GM23248 (cell line): Measurements from ENCODE around the gene EMP1. TPM values are rescaled to one million over a fixed set of nuclear protein-coding genes. Genes with fewer than 3 reads are reported as not detected.

Experiments
- DNase-seq: peaks from one replicate; pipeline ENCODE4 v3.0.0-alpha.2; 2015
- H2AFZ ChIP-seq: fragments of 200-600 bp; sonication (generic); 2 replicates; pipeline ENCODE4 v1.6.1; 2016; ENCODE audit warnings: antibody characterized with exemption
- H3F3A ChIP-seq: fragments of 200-600 bp; sonication (generic); 2 replicates; pipeline ENCODE4 v1.6.1; 2016; ENCODE audit warnings: mild to moderate bottlenecking, antibody characterized with exemption, mixed run types; ENCODE audit not compliant: insufficient read depth
- H3K27ac ChIP-seq: fragments of 200-600 bp; sonication (generic); 2 replicates; pipeline ENCODE4 v1.5.1; 2016; ENCODE audit warnings: mild to moderate bottlenecking
- H3K27me3 ChIP-seq: fragments of 200-600 bp; sonication (generic); replicated peaks from 2 replicates; pipeline ENCODE4 v1.6.1; 2016; ENCODE audit warnings: mild to moderate bottlenecking; ENCODE audit not compliant: insufficient read depth
- H3K36me3 ChIP-seq: fragments of 200-600 bp; sonication (generic); 2 replicates; pipeline ENCODE4 v1.6.1; 2016; ENCODE audit warnings: low read depth, mild to moderate bottlenecking
- H3K4me1 ChIP-seq: fragments of 200-600 bp; sonication (generic); 2 replicates; pipeline ENCODE4 v1.6.1; 2016; ENCODE audit warnings: mild to moderate bottlenecking; ENCODE audit not compliant: insufficient read depth
- H3K4me2 ChIP-seq: fragments of 200-600 bp; sonication (generic); one replicate; pipeline ENCODE4 v1.6.1; 2016; ENCODE audit warnings: mild to moderate bottlenecking; ENCODE audit not compliant: unreplicated experiment
- H3K4me3 ChIP-seq: fragments of 200-600 bp; sonication (generic); 2 replicates; pipeline ENCODE4 v1.5.1; 2016; ENCODE audit warnings: mild to moderate bottlenecking
- H3K79me2 ChIP-seq: fragments of 200-600 bp; sonication (generic); 2 replicates; pipeline ENCODE4 v1.6.1; 2016; ENCODE audit warnings: mild to moderate bottlenecking; ENCODE audit not compliant: insufficient read depth
- H3K9ac ChIP-seq: fragments of 200-600 bp; sonication (generic); 2 replicates; pipeline ENCODE4 v1.6.1; 2016; ENCODE audit warnings: mild to moderate bottlenecking
- H3K9me2 ChIP-seq: fragments of 200-600 bp; sonication (generic); 2 replicates; pipeline ENCODE4 v1.6.1; 2016; ENCODE audit warnings: mixed run types, mild to moderate bottlenecking, moderate library complexity; ENCODE audit not compliant: insufficient read depth
- H3K9me3 ChIP-seq: fragments of 200-600 bp; sonication (generic); one replicate; pipeline ENCODE4 v1.6.1; 2017; ENCODE audit warnings: low read depth
- H4K20me1 ChIP-seq: fragments of 200-600 bp; sonication (generic); 2 replicates; pipeline ENCODE4 v1.6.0; 2016; ENCODE audit not compliant: insufficient read depth
- EZH2 ChIP-seq: fragments of 200-600 bp; sonication (generic); IDR thresholded peaks from 2 replicates; pipeline ENCODE4 v1.6.1; 2018; ENCODE audit warnings: antibody characterized with exemption, mild to moderate bottlenecking; ENCODE audit not compliant: insufficient read depth, poor library complexity, severe bottlenecking
- EZH2phosphoT487 ChIP-seq: fragments of 200-600 bp; sonication (generic); IDR thresholded peaks from 2 replicates; pipeline ENCODE4 v1.6.1; 2018; ENCODE audit warnings: antibody characterized with exemption, moderate library complexity, mild to moderate bottlenecking, low read depth; ENCODE audit not compliant: insufficient read depth
- WGBS, 2 experiments: methylation state at CpG; one replicate each; pipeline ENCODE4 v1.1.6; 2015 to 2017; ENCODE audit warnings: low lambda C conversion rate in 2 of 2, low coverage in 1 of 2; ENCODE audit errors: missing lambda C conversion rate in 2 of 2; 5-methylcytosine and 5-hydroxymethylcytosine counted together
- in situ Hi-C: fragments of 300-500 bp; cut with MboI; formaldehyde crosslinking; loops from 2 replicates; pipeline ENCODE4 v1.15.0; 2020
- polyA plus RNA-seq: library from polyadenylated mRNA; unstranded; fragments of >200 nt; fragmentation: Nextera tagmentation; extraction: Ambion mirVana; gene quantifications from 2 replicates; pipeline ENCODE4 v1.2.1, GENCODE V29; 2016
- total RNA-seq: library from RNA; depleted of rRNA; stranded (reverse); fragments of >200 nt; shearing (Covaris generic); gene quantifications from 2 replicates; pipeline ENCODE4 v1.2.3, GENCODE V29; 2014

EMP1 gene
- total and polyA plus RNA-seq, 2 experiments from 2014 or later = 518 to 631 TPM

GRCh38 chr12:13164921-13165616, 31.5 kb upstream of the EMP1 start:
- Histone ChIP-seq H2AFZ (0 out of 2 replicates have a peak overlapping the region, but pooled peaks have one; percentile 17), H3F3A (0 out of 2 replicates have a peak, but pooled peaks cover 11% of the 10 kb centered on the region), H3K27me3 (no peaks in the 10 kb centered on the region), H3K9me2 (no peaks in the 10 kb centered on the region), H3K9me3 (no peaks in the 10 kb centered on the region), H3K79me2 (no peaks in the 10 kb centered on the region), H3K27ac (peak overlapping the region; percentile 53), H3K4me1 (peaks cover 23% of the 10 kb centered on the region), H4K20me1 (no peaks in the 10 kb centered on the region), H3K36me3 (no peaks in the 10 kb centered on the region), H3K4me2 (no peak overlapping the region), H3K4me3 (no peak overlapping the region), H3K9ac (0 out of 2 replicates have a peak overlapping the region, but pooled peaks have one; percentile 0)
- no peak for TF ChIP-seq EZH2
- no peak for TF ChIP-seq EZH2phosphoT487
- in situ Hi-C loops = no loop called here
- no peak for DNase-seq
- 75 to 84% methylated on average over 5 of the region's 5 CpGs for WGBS, 2 experiments

GRCh38 chr12:13165617-13166041, 30.9 kb upstream of the EMP1 start:
- peak; percentile 88 for DNase-seq
- in situ Hi-C loops = no loop called here
- Histone ChIP-seq H3K4me2 (peak overlapping the region; percentile 28), H2AFZ (peak overlapping the region; percentile 17; the same call in 1 of the 2 replicates), H3K9me3 (no peaks in the 10 kb centered on the region), H3K4me3 (no peak overlapping the region), H3K27me3 (no peaks in the 10 kb centered on the region), H3K9ac (peak overlapping the region; percentile 0; the same call in 1 of the 2 replicates), H3K9me2 (no peaks in the 10 kb centered on the region), H3K36me3 (no peaks in the 10 kb centered on the region), H3K79me2 (no peaks in the 10 kb centered on the region), H3F3A (peaks cover 13% of the 10 kb centered on the region; the same call in 1 of the 2 replicates), H4K20me1 (no peaks in the 10 kb centered on the region), H3K4me1 (peaks cover 29% of the 10 kb centered on the region), H3K27ac (peak overlapping the region; percentile 53)
- WGBS, 2 experiments = 4 to 11% methylated on average over 3 of the region's 3 CpGs
- no peak for TF ChIP-seq EZH2phosphoT487

- in situ Hi-C loops = no loop called here
- H4K20me1 ChIP-seq = no peaks in the 10 kb centered on the region
- H3K4me1 ChIP-seq = peaks cover 45% of the 10 kb centered on the region
- H3K4me2 ChIP-seq = no peak overlapping the region
- TF ChIP-seq EZH2phosphoT487 = no peak
- no peak for TF ChIP-seq EZH2
- H3K9ac ChIP-seq = no peak overlapping the region
- peak; percentile 34 for DNase-seq
- no peak overlapping the region for H3K27ac ChIP-seq
- H3F3A ChIP-seq = peaks cover 29% of the 10 kb centered on the region
- H3K4me3 ChIP-seq = no peak overlapping the region
- H3K79me2 ChIP-seq = no peaks in the 10 kb centered on the region
- WGBS, 2 experiments = 81% methylated on average over 3 of the region's 3 CpGs
- no peak overlapping the region for H2AFZ ChIP-seq
- no peaks in the 10 kb centered on the region for H3K27me3 ChIP-seq
- no peaks in the 10 kb centered on the region for H3K9me2 ChIP-seq
- no peaks in the 10 kb centered on the region for H3K9me3 ChIP-seq
- no peaks in the 10 kb centered on the region for H3K36me3 ChIP-seq
Observed at GRCh38 chr12:13167226-13167625, 29.3 kb upstream of the EMP1 start.

DNA sequence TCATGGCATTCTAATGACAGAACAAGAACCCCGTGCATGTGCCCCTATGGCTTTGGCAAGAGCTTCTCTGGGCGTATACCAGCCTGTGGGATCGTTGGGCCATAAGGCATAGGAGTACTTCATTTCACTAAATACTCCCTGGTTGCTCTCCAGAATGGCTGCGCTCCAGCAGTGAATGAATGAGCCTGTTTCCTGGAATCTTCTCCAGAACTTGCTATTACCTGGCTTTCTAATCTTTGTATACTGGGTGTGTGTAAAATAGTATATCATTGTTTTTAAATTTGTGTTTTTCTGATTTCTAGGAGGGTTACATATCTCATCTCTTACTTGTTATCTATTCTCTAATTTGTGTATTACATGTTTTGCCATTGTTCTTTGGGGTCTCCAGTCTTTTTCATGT, 28.6 kb upstream of the EMP1 start:
- WGBS, 2 experiments = 96 to 97% methylated on average over 4 of the region's 4 CpGs
- Histone ChIP-seq H3K36me3 (no peaks in the 10 kb centered on the region), H4K20me1 (no peaks in the 10 kb centered on the region), H3K4me2 (no peak overlapping the region), H3K27me3 (no peaks in the 10 kb centered on the region), H3K9me2 (no peaks in the 10 kb centered on the region), H3F3A (peaks cover 35% of the 10 kb centered on the region), H3K4me1 (peaks cover 52% of the 10 kb centered on the region), H2AFZ (no peak overlapping the region), H3K4me3 (no peak overlapping the region), H3K9ac (no peak overlapping the region), H3K79me2 (no peaks in the 10 kb centered on the region), H3K9me3 (no peaks in the 10 kb centered on the region), H3K27ac (no peak overlapping the region)
- in situ Hi-C loops = no loop called here
- TF ChIP-seq EZH2 = no peak
- no peak for TF ChIP-seq EZH2phosphoT487
- no peak for DNase-seq
